ENCODE results near the gene VWDE.

VWDE gene

GRCh38 chr7:12328888-12329770, 74.5 kb downstream of the VWDE start:
- no peak for DNase-seq (ENCODE audit: low read depth in 2 of 2, low spot score in 1 of 2)

DNA sequence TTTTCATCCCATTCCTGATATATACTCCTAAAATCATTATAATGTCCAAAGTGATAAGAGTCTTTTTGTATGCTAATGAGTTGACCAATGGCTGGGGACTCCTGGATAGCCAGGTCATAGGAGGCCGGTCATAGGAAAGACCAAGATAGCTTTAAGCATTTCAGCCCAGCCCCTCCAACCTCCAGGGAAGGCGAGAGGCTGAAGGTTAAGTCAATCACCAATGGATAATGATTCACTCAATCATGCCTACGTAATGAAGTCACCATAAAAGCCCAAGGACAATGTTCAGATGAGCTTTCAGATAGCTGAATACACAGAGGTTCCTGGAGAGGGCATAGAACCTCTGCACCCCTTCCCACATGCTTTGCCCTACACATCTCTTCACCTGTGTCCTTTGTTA, 75.7 kb downstream of the VWDE start:
- DNase-seq (ENCODE audit: low read depth in 2 of 2, low spot score in 1 of 2): no peak

GRCh38 chr7:12325646-12326045, 78.0 kb downstream of the VWDE start:
- DNase-seq (ENCODE audit: low read depth in 2 of 2, low spot score in 1 of 2): no peak

- DNase-seq (ENCODE audit: low read depth in 2 of 2, low spot score in 1 of 2): no peak
Measured at GRCh38 chr7:12323415-12323814, 80.2 kb downstream of the VWDE start.

GRCh38 chr7:12322903-12323300, 80.8 kb downstream of the VWDE start:
- DNase-seq (ENCODE audit: low read depth in 2 of 2, low spot score in 1 of 2): no peak

DNA sequence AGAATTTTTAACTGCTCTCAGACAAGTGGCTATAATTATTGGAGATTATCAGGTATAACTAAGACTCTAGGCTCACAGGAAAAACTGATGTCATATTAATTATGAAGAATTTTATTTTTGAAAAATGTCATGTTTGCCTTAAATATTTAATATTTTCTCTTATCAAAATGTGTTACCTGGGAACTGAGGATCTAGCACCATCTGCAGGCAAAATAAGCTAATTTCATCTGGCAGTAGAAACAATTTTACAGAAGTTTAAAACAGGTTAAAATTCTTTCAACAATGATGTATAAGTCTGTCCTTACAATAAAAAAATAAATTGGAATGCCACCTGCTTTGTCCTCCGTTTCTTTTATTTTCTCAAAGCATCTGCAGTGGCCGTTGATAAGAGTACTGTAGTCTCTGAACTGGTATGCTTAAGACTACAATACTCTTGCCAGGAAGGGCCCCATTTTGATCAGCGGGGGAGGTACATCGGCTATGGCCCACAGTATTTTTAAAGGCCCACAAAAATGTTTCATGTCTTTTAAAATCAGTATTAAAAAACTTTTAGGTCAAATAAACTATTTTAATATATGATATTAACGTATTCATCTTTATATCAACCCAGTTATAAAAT, 81.3 kb downstream of the VWDE start:
- no peak for DNase-seq (ENCODE audit: low read depth in 2 of 2, low spot score in 1 of 2)

GRCh38 chr7:12320987-12321647, 82.5 kb downstream of the VWDE start:
- no peak for DNase-seq (ENCODE audit: low read depth in 2 of 2, low spot score in 1 of 2)

GRCh38 chr7:12320241-12320986, 83.3 kb downstream of the VWDE start:
- no peak for DNase-seq (ENCODE audit: low read depth in 2 of 2, low spot score in 1 of 2)

DNA sequence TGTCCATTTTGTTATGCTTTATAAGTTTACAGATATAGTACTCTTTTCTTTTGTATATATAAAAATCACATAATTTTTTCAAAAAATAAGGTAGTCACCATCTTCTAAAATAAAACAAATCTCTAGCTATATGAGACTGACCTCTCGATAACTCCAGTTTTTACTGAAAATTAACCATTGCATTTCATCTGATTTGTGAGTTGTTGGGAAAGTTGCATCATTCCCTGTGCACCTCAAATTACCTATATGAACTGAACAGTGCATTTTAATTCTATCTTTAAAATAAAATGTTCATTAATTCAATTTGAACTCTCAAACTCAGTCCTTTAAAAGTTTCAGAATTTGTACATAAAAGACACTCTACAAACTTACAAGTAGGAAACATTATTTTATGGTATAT, 86.0 kb downstream of the VWDE start:
- DNase-seq (ENCODE audit: low read depth in 2 of 2, low spot score in 1 of 2): no peak

DNA sequence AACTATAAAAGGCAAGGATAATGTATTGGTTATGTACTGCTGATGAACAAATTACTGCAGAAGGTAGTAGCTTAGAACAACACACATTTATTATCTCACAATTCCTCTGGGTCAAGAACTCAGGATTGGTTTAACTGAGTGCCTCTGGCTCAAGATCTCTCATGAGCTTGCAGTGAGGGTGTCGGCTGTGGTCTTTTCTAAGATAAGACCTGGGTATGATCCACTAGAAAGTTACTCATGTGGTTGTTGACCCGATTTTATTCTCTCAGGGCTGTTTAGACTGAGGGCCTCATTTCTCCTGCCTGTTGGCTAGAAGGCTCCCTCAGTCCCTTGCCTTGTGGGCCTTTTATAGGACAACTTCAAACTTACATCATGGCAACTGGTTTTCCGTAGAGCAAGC, 86.7 kb downstream of the VWDE start:
- no peak for DNase-seq (ENCODE audit: low read depth in 2 of 2, low spot score in 1 of 2)

DNA sequence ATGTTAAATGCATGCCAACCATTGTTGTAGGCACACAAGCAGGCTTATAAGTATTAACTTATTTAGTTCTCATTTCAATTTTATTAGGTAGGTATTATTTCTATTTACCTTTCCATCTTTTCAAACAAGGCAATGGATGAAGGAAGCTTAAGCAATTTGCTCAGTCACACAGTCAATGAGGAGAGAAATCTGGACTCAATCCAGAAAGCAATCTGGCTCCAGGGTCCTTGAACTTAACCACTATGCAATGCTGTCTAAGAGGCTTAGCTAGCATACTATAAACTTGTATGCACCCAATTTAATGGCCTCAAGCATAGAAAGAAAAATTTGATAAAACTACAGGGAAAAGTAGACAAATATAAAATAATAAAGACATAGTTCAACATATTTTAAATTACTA, 88.6 kb downstream of the VWDE start:
- no peak for DNase-seq (ENCODE audit: low read depth in 2 of 2, low spot score in 1 of 2)

GRCh38 chr7:12314199-12314598, 89.5 kb downstream of the VWDE start:
- no peak for DNase-seq (ENCODE audit: low read depth in 2 of 2, low spot score in 1 of 2)

DNA sequence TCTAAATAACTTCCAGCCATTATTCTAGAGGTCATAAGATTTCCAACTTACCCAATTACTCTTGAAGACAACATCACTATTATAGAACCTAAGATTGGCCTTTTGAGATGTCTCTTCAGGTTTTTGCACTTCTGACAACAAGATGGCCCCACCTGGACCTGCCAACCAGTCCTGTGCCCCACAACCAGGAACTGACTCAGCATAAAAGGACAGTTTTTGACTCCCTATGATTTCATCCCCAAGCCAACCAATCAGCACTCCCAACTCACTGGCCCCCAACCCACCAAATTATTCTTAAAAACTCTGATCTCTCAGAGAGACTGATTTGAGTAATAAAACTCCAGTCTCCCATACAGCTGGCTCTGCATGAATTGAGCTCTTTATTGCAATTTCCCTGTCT, 98.2 kb downstream of the VWDE start:
- DNase-seq (ENCODE audit: low read depth in 2 of 2, low spot score in 1 of 2): no peak

- DNase-seq (ENCODE audit: low read depth in 2 of 2, low spot score in 1 of 2): no peak
Measured at GRCh38 chr7:12303495-12303894, 100.2 kb downstream of the VWDE start.

DNA sequence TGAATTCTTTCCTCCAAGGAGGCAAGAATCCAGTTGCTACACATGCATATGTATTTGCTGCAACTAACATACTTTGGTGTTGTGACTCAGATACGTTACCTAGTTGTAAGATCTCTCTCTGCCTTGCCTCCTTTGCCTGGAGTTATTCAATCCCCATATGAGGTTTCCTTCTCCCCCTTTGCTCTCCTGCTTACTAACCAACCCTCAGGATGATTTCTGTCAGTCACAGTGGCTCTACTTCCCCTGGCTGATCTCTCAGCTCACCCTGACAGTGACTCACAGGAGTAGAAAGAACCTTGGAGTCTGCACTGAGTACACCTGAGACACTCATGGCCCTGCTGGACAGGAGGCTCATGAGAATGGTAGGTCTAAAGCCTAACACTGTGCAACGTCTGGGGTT, 100.6 kb downstream of the VWDE start:
- no peak for DNase-seq (ENCODE audit: low read depth in 2 of 2, low spot score in 1 of 2)

DNA sequence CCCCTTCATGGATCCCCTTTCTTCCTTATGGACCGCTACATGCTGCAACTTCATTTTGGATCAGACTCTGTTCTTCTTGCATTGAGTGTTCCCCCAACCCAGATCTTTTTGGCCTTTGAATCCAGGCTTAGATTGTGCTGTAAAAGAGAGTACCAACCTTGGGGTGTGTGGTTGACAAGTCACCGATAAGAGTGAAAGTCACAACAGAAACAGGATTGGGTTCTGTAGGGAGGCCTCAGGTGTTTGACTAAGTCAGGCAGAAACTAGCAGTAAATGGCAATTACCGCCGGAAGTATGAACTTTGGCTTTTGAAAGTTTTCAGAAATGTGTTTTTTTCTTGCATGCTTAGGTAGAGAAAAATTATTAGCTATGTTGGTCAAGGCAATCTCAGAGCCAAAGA, 103.2 kb downstream of the VWDE start:
- DNase-seq (ENCODE audit: low read depth in 2 of 2, low spot score in 1 of 2): no peak

DNA sequence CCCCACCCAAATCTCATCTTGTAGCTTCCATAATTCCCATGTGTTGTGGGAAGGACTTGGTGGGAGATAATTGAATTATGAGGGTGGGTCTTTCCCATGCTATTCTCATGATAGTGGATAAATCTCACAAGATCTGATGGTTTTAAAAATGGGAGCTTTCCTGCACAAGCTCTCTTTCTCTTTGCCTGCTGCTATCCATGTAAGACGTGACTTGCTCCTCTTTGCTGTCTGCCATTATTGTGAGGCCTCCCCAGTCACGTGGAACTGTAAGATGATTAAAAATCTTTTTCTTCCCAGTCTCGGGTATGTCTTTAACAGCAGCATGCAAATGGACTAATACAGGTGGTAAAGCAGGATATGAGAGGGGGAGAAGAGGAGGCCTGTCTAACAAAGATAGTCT, 104.3 kb downstream of the VWDE start:
- no peak for DNase-seq (ENCODE audit: low read depth in 2 of 2, low spot score in 1 of 2)

GRCh38 chr7:12297283-12298108, 106.2 kb downstream of the VWDE start:
- DNase-seq (ENCODE audit: low read depth in 2 of 2, low spot score in 1 of 2): no peak

- no peak for DNase-seq (ENCODE audit: low read depth in 2 of 2, low spot score in 1 of 2)
Measured at GRCh38 chr7:12296051-12296570, 107.6 kb downstream of the VWDE start.

GRCh38 chr7:12294701-12295100, 109.0 kb downstream of the VWDE start:
- DNase-seq (ENCODE audit: low read depth in 2 of 2, low spot score in 1 of 2): no peak
